H9 (cell line): ENCODE data around the gene KLHL10. TPM values are rescaled to one million over a fixed set of nuclear protein-coding genes. Genes with fewer than 3 reads are reported as not detected.

Experiments
- DNase-seq: peaks from one replicate; pipeline ENCODE4 v3.0.0-alpha.2; 2017
- H2AFZ ChIP-seq: one replicate; pipeline ENCODE4 v1.6.1; 2013; ENCODE audit warnings: mild to moderate bottlenecking, low read length, control low read depth, moderate library complexity
- H2AK5ac ChIP-seq: 2 replicates; pipeline ENCODE4 v1.6.1; 2013; ENCODE audit warnings: low read length, control low read depth, mixed read lengths; ENCODE audit not compliant: insufficient read length
- H2BK120ac ChIP-seq: one replicate; pipeline ENCODE4 v1.6.1; 2013; ENCODE audit warnings: low read depth, mild to moderate bottlenecking, low read length, control low read depth, inconsistent platforms; ENCODE audit not compliant: poor library complexity, severe bottlenecking
- H2BK12ac ChIP-seq: 2 replicates; pipeline ENCODE4 v1.6.1; 2013; ENCODE audit warnings: low read length, control low read depth, mixed read lengths, low read depth; ENCODE audit not compliant: insufficient read length
- H2BK15ac ChIP-seq: 2 replicates; pipeline ENCODE4 v1.6.1; 2013; ENCODE audit warnings: low read depth, low read length, control low read depth
- H2BK20ac ChIP-seq: one replicate; pipeline ENCODE4 v1.6.1; 2013; ENCODE audit warnings: low read depth, mild to moderate bottlenecking, low read length, control low read depth, inconsistent platforms; ENCODE audit not compliant: poor library complexity, severe bottlenecking
- H2BK5ac ChIP-seq: 2 replicates; pipeline ENCODE4 v1.6.1; 2013; ENCODE audit warnings: low read length, control low read depth, mixed read lengths; ENCODE audit not compliant: insufficient read length
- H3K14ac ChIP-seq: 2 replicates; pipeline ENCODE4 v1.6.1; 2013; ENCODE audit warnings: low read length, control low read depth; ENCODE audit not compliant: insufficient read depth
- H3K18ac ChIP-seq: 2 replicates; pipeline ENCODE4 v1.6.1; 2013; ENCODE audit warnings: low read depth, mild to moderate bottlenecking, mixed read lengths, low read length, control low read depth; ENCODE audit not compliant: insufficient read length
- H3K23ac ChIP-seq: 2 replicates; pipeline ENCODE4 v1.6.1; 2013; ENCODE audit warnings: low read length, control low read depth, mixed read lengths, low read depth; ENCODE audit not compliant: insufficient read length
- H3K23me2 ChIP-seq: 2 replicates; pipeline ENCODE4 v1.6.1; 2013; ENCODE audit warnings: low read depth, mild to moderate bottlenecking, mixed read lengths, low read length, control low read depth; ENCODE audit not compliant: insufficient read length, poor library complexity, severe bottlenecking
- H3K27ac ChIP-seq: 2 replicates; pipeline ENCODE4 v1.5.1; 2013; ENCODE audit warnings: low read length, control low read depth, mixed read lengths, low read depth; ENCODE audit not compliant: insufficient read length
- H3K27me3 ChIP-seq: 2 replicates; pipeline ENCODE4 v1.6.1; 2013; ENCODE audit warnings: low read length, control low read depth, inconsistent platforms; ENCODE audit not compliant: insufficient read depth
- H3K4ac ChIP-seq: 2 replicates; pipeline ENCODE4 v1.6.1; 2013; ENCODE audit warnings: low read depth, mild to moderate bottlenecking, control low read depth, inconsistent platforms, low read length, moderate library complexity
- H3K4me1 ChIP-seq: 2 replicates; pipeline ENCODE4 v1.6.1; 2013; ENCODE audit warnings: low read length, control low read depth, inconsistent platforms; ENCODE audit not compliant: insufficient read depth
- H3K4me2 ChIP-seq: 2 replicates; pipeline ENCODE4 v1.6.1; 2013; ENCODE audit warnings: low read length, control low read depth, mixed read lengths; ENCODE audit not compliant: insufficient read length, insufficient read depth
- H3K56ac ChIP-seq: 2 replicates; pipeline ENCODE4 v1.6.1; 2013; ENCODE audit warnings: low read depth, mild to moderate bottlenecking, mixed read lengths, low read length, control low read depth; ENCODE audit not compliant: insufficient read length
- H3K79me1 ChIP-seq: 2 replicates; pipeline ENCODE4 v1.6.1; 2013; ENCODE audit warnings: low read depth, mild to moderate bottlenecking, moderate library complexity, low read length, control low read depth, inconsistent platforms; ENCODE audit not compliant: insufficient read depth, poor library complexity, severe bottlenecking
- H3K79me2 ChIP-seq: 2 replicates; pipeline ENCODE4 v1.6.1; 2013; ENCODE audit warnings: low read length, control low read depth, inconsistent platforms; ENCODE audit not compliant: insufficient read depth
- H3K9ac ChIP-seq: 2 replicates; pipeline ENCODE4 v1.6.1; 2013; ENCODE audit warnings: low read length, control low read depth, mixed read lengths; ENCODE audit not compliant: insufficient read length; ENCODE audit errors: extremely low read depth
- H3K9me3 ChIP-seq: one replicate; pipeline ENCODE4 v1.6.1; 2013; ENCODE audit warnings: low read depth, low read length, inconsistent platforms; ENCODE audit not compliant: control insufficient read depth
- H3T11ph ChIP-seq: one replicate; pipeline ENCODE4 v1.6.1; 2013; ENCODE audit warnings: mild to moderate bottlenecking, low read length, control low read depth, inconsistent platforms
- H4K20me1 ChIP-seq: one replicate; pipeline ENCODE4 v1.6.1; 2013; ENCODE audit not compliant: control insufficient read depth, insufficient read length, insufficient read depth
- H4K5ac ChIP-seq: 2 replicates; pipeline ENCODE4 v1.6.1; 2013; ENCODE audit warnings: low read depth, mild to moderate bottlenecking, mixed read lengths, low read length, control low read depth; ENCODE audit not compliant: insufficient read length
- H4K8ac ChIP-seq: replicated peaks from 2 replicates; pipeline ENCODE4 v1.6.1; 2013; ENCODE audit warnings: low read length, control low read depth, mixed read lengths, low read depth; ENCODE audit not compliant: insufficient read length
- H4K91ac ChIP-seq: 2 replicates; pipeline ENCODE4 v1.6.1; 2013; ENCODE audit warnings: low read depth, mild to moderate bottlenecking, moderate library complexity, mixed read lengths, low read length, control low read depth; ENCODE audit not compliant: insufficient read length
- H3K27ac Mint-ChIP-seq, 3 experiments: 2 replicates in 2 of 3; 3 replicates in 1 of 3; pipeline ENCODE4 v1.8.0; 2020 to 2021; ENCODE audit warnings: mixed read lengths in 3 of 3, mild to moderate bottlenecking in 1 of 3, moderate library complexity in 1 of 3
- H3K27me3 Mint-ChIP-seq: 2 replicates; pipeline ENCODE4 v1.8.0; 2021; ENCODE audit warnings: low read depth, mild to moderate bottlenecking, moderate library complexity, mixed read lengths
- H3K36me3 Mint-ChIP-seq, 3 experiments: 2 replicates in 2 of 3; 3 replicates in 1 of 3; pipeline ENCODE4 v1.8.0; 2020 to 2021; ENCODE audit warnings: low read depth in 3 of 3, mixed read lengths in 3 of 3; ENCODE audit not compliant: insufficient read depth in 1 of 3
- H3K4me1 Mint-ChIP-seq, 2 experiments: 2 replicates each; pipeline ENCODE4 v1.8.0; 2020; ENCODE audit warnings: mixed read lengths in 2 of 2
- H3K4me3 Mint-ChIP-seq, 2 experiments: 2 replicates in 1 of 2; 3 replicates in 1 of 2; pipeline ENCODE4 v1.8.0; 2020 to 2021; ENCODE audit warnings: mild to moderate bottlenecking in 2 of 2, mixed read lengths in 2 of 2, moderate library complexity in 1 of 2
- H3K9me3 Mint-ChIP-seq, 2 experiments: 2 replicates in 1 of 2; 3 replicates in 1 of 2; pipeline ENCODE4 v1.8.0; 2020; ENCODE audit warnings: mild to moderate bottlenecking in 2 of 2, mixed read lengths in 2 of 2, moderate library complexity in 1 of 2
- CTCF ChIP-seq: fragments of 200-600 bp; sonication (generic); conservative IDR thresholded peaks from 3 replicates; pipeline ENCODE4 v1.8.0; 2021; ENCODE audit warnings: antibody characterized with exemption, mild to moderate bottlenecking
- WGBS: extraction: QIAGEN DNeasy Blood & Tissue Kit; methylation state at CpG from one replicate; pipeline ENCODE4 v1.1.7; 2013; ENCODE audit warnings: missing lambda C conversion rate, low lambda C conversion rate, mixed read lengths; ENCODE audit not compliant: insufficient read length; ENCODE audit errors: extremely low coverage; 5-methylcytosine and 5-hydroxymethylcytosine counted together
- total RNA-seq: library from RNA; stranded (reverse); gene quantifications from 2 replicates; pipeline ENCODE4 v1.2.1, GENCODE V29; 2021

Gene KLHL10
- total RNA-seq, 1 experiment from 2014 or later: 0.46 TPM

DNA sequence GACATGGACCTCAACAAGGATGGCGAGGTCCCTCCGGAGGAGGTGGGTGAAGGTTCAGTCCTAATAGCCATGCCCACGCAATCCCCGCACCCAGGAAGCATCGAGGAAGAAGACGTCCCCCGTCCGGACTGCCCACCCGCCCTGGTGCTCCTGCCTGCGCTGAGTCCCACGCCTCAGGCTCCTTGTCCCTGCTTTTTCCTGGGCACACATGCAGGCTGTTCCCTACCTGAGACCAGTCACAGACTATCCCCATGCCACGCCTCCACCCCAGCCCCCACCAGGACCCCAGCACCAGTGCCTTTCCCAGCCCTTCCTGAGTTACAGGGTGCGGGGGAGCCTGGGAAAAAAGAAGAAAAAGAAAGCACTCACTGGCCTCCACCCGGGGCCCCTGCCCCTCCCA, 15.8 kb upstream of the KLHL10 start:
- Histone ChIP-seq H2BK12ac (no peak overlapping the region), H2BK20ac (no peak overlapping the region), H3K4me1 (no peaks in the 10 kb centered on the region), H3K27ac (no peak overlapping the region), H3K56ac (no peak overlapping the region), H3K9me3 (no peaks in the 10 kb centered on the region), H3T11ph (no peak overlapping the region), H2BK120ac (no peak overlapping the region), H3K9ac (no peak overlapping the region), H4K91ac (no peak overlapping the region), H4K5ac (no peak overlapping the region), H3K14ac (no peak overlapping the region; the same call in 1 of the 2 replicates), H3K79me2 (no peaks in the 10 kb centered on the region), H4K20me1 (no peaks in the 10 kb centered on the region), H3K23ac (no peak overlapping the region), H2BK5ac (no peak overlapping the region), H3K27me3 (no peaks in the 10 kb centered on the region), H4K8ac (no peak overlapping the region), H3K23me2 (no peaks in the 10 kb centered on the region), H3K4me2 (no peak overlapping the region), H2BK15ac (no peak overlapping the region), H2AK5ac (no peak overlapping the region), H3K4ac (no peak overlapping the region), H3K79me1 (no peaks in the 10 kb centered on the region), H3K18ac (no peak overlapping the region), H2AFZ (no peak overlapping the region)
- Mint-ChIP-seq H3K4me3 (no peak overlapping the region), H3K27me3 (no peaks in the 10 kb centered on the region), H3K4me1 (peaks cover 9 to 31% of the 10 kb centered on the region in 2 experiments; a peak in 3 of 4 replicates), H3K9me3 (no peaks in the 10 kb centered on the region), H3K27ac (peak overlapping the region; percentile 14 to 67 (median 52); a peak in 3 of 7 replicates), H3K36me3 (peaks cover 22 to 57% (median 52%) of the 10 kb centered on the region in 3 experiments; a peak in 6 of 7 replicates)
- WGBS: no CpG with 5 or more reads among the region's 14 CpGs
- no peak for TF ChIP-seq CTCF
- no peak for DNase-seq
